Panc1 (cell line): ENCODE data around the gene SUSD6. TPM values are rescaled to one million over a fixed set of nuclear protein-coding genes. Genes with fewer than 3 reads are reported as not detected.

ENCODE experiments used
- ATAC-seq: fragments of 200-7000 bp; cut with Tn5 transposase; 2 replicates; pipeline ENCODE4 v1.9.1; 2020; ENCODE audit warnings: mild to moderate bottlenecking, moderate library complexity
- BruUV-seq: library from RNA; stranded (reverse); fragments of 400-500 nt; replicated peaks from 2 replicates; lab custom pipeline; 2021; lab: Mats Ljungman, UMichigan
- CTCF ChIA-PET: fragments of 300-600 bp; sonication (Branson Sonifier 250); formaldehyde crosslinking; loops from one replicate; lab custom pipeline; 2022; ENCODE audit warnings: antibody characterized with exemption; lab: Charles Lee
- POLR2A ChIA-PET: fragments of 300-600 bp; sonication (Branson Sonifier 250); formaldehyde crosslinking; loops from one replicate; lab custom pipeline; 2022; ENCODE audit warnings: antibody characterized with exemption; lab: Charles Lee
- DNase-seq: peaks from one replicate; pipeline ENCODE4 v3.0.0-alpha.2; 2010; ENCODE audit warnings: low read depth, low spot score
- H3K27ac ChIP-seq: 2 replicates; pipeline ENCODE4 v1.5.1; 2011; ENCODE audit warnings: mild to moderate bottlenecking, low read length, inconsistent platforms
- H3K27me3 ChIP-seq: fragments of 200-500 bp; sonication (Bioruptor generic); 2 replicates; pipeline ENCODE4 v1.6.0; 2014; ENCODE audit warnings: low read length, inconsistent platforms; ENCODE audit not compliant: control insufficient read depth, insufficient read depth
- H3K36me3 ChIP-seq: fragments of 200-500 bp; sonication (Bioruptor generic); 2 replicates; pipeline ENCODE4 v1.5.1; 2014; ENCODE audit warnings: inconsistent platforms, mild to moderate bottlenecking, low read length, moderate library complexity; ENCODE audit not compliant: control insufficient read depth, insufficient read depth
- H3K4me1 ChIP-seq: 2 replicates; pipeline ENCODE4 v1.5.1; 2011; ENCODE audit warnings: inconsistent platforms, mild to moderate bottlenecking, low read length, moderate library complexity; ENCODE audit not compliant: control insufficient read depth, insufficient read depth
- H3K4me3 ChIP-seq, 2 experiments: 2 replicates each; pipeline ENCODE4 v1.5.1; 2011 to 2012; ENCODE audit warnings: low read depth in 2 of 2, low read length in 2 of 2, mild to moderate bottlenecking in 2 of 2, inconsistent platforms in 1 of 2, moderate library complexity in 1 of 2
- H3K9me3 ChIP-seq: fragments of 200-500 bp; sonication (Bioruptor generic); 2 replicates; pipeline ENCODE4 v1.5.1; 2014; ENCODE audit warnings: low read depth, mild to moderate bottlenecking, inconsistent platforms, low read length, moderate library complexity; ENCODE audit not compliant: control insufficient read depth, insufficient read depth
- CTCF ChIP-seq: fragments of 450-650 bp; IDR thresholded peaks from 2 replicates; pipeline ENCODE4 v1.5.1; 2017; ENCODE audit warnings: mild to moderate bottlenecking
- POLR2AphosphoS5 ChIP-seq: IDR thresholded peaks from 2 replicates; pipeline ENCODE4 v1.6.1; 2012; ENCODE audit warnings: mild to moderate bottlenecking, low read depth, low read length, moderate library complexity
- REST ChIP-seq, 2 experiments: IDR thresholded peaks; 2 replicates each; pipeline ENCODE4 v1.6.1; 2011 to 2012; ENCODE audit warnings: low read depth in 2 of 2, control low read depth in 1 of 2, low read length in 1 of 2, mild to moderate bottlenecking in 1 of 2, moderate library complexity in 1 of 2; ENCODE audit not compliant: insufficient read depth in 1 of 2
- SIN3A ChIP-seq: IDR thresholded peaks from 2 replicates; pipeline ENCODE4 v1.6.1; 2012; ENCODE audit warnings: low read depth, mild to moderate bottlenecking, low read length, moderate library complexity, borderline replicate concordance; ENCODE audit not compliant: insufficient read depth
- TCF7L2 ChIP-seq: IDR thresholded peaks from 2 replicates; pipeline ENCODE4 v1.6.1; 2011; ENCODE audit warnings: mild to moderate bottlenecking, low read depth, low read length, inconsistent platforms
- in situ Hi-C: cut with HindIII; loops from 2 replicates; pipeline ENCODE4 v1.10.0; 2016; ENCODE audit warnings: low sequenced_read_pairs, low pct_unique_long_range_greater_than_20kb
- intact Hi-C: fragments of 100-400 bp; cut with micrococcal nuclease; formaldehyde crosslinking; loops from one replicate; pipeline ENCODE4 v1.10.0; 2022; ENCODE audit not compliant: unreplicated experiment
- total RNA-seq: library from RNA; stranded (reverse); gene quantifications from one replicate; pipeline ENCODE4 v1.2.1, GENCODE V29; 2021; ENCODE audit not compliant: unreplicated experiment

SUSD6 gene
- total RNA-seq, 1 experiment from 2014 or later = 10.9 TPM

DNA sequence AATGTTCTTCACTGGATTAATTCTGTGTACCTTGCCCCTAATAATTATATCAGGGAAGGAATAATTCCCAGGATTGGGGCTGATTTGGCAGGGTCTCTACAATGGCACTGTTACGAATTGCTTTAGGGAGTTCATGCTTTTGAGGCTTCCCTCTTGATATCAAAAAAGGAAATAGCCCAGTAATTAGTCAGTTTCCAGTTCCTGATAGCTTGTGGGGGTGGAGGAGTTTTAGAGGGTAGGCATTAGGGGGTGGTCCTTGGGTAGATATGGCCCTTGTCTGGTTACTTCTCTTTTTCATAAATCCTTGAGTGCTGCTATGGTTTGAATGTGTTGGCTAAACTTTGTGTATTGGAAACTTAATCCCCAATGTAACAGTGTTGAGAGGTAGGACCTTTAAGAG lies 149.4 kb downstream of the SUSD6 start:
- ATAC-seq = no peak
- no peaks in the 10 kb centered on the region for H3K27me3 ChIP-seq
- ChIA-PET CTCF (no interaction called here), POLR2A (no interaction called here)
- H3K9me3 ChIP-seq = no peaks in the 10 kb centered on the region
- TF ChIP-seq SIN3A (no peak), CTCF (no peak), REST (IDR thresholded peaks at IDR 0.05; ENCODE audit: insufficient read depth in 1 of 2, low read depth in 2 of 2, low read length in 1 of 2) (no peak), TCF7L2 (no peak), POLR2AphosphoS5 (no peak)
- H3K27ac ChIP-seq = no peak overlapping the region
- H3K36me3 ChIP-seq = no peaks in the 10 kb centered on the region
- in situ Hi-C loops = no loop called here
- intact Hi-C loops = no loop called here
- H3K4me1 ChIP-seq = no peaks in the 10 kb centered on the region
- DNase-seq = no peak
- no peak overlapping the region for H3K4me3 ChIP-seq
- no TSS peak for BruUV-seq

GRCh38 chr14:69763761-69764510 lies 152.5 kb downstream of the SUSD6 start:
- no peak overlapping the region for H3K4me3 ChIP-seq
- H3K9me3 ChIP-seq = no peaks in the 10 kb centered on the region
- peaks cover 3% of the 10 kb centered on the region for H3K4me1 ChIP-seq
- POLR2A ChIA-PET = no interaction called here
- in situ Hi-C loops (no loop called here), intact Hi-C loops (no loop called here)
- no peak for ATAC-seq
- no TSS peak for BruUV-seq
- H3K27me3 ChIP-seq = no peaks in the 10 kb centered on the region
- DNase-seq = no peak
- H3K27ac ChIP-seq = no peak overlapping the region
- no peak for TF ChIP-seq POLR2AphosphoS5
- TF ChIP-seq TCF7L2 = no peak
- no peak for TF ChIP-seq CTCF
- no peak for TF ChIP-seq SIN3A
- TF ChIP-seq REST (IDR thresholded peaks at IDR 0.05; ENCODE audit: insufficient read depth in 1 of 2, low read depth in 2 of 2, low read length in 1 of 2) = no peak
- CTCF ChIA-PET = no interaction called here
- peaks cover 14% of the 10 kb centered on the region for H3K36me3 ChIP-seq
